HG03039 (cell line): ENCODE data around the gene ZRANB2.

Experiments
- ATAC-seq: cut with Tn5 transposase; IDR thresholded peaks from one replicate; pipeline ENCODE4 v1.9.1; 2021; ENCODE audit warnings: mild to moderate bottlenecking, moderate library complexity; ENCODE audit not compliant: unreplicated experiment

ZRANB2 gene

GRCh38 chr1:71030026-71030425, 50.8 kb downstream of the ZRANB2 start:
- no peak for ATAC-seq

- ATAC-seq: no peak
These were observed 51.9 kb downstream of the ZRANB2 start for GRCh38 chr1:71028981-71029380.

GRCh38 chr1:71027991-71028390, 52.8 kb downstream of the ZRANB2 start:
- no peak for ATAC-seq

- ATAC-seq: no peak
These were observed 54.7 kb downstream of the ZRANB2 start for GRCh38 chr1:71026093-71026492.

GRCh38 chr1:71023515-71023914, 57.3 kb downstream of the ZRANB2 start:
- ATAC-seq: no peak

- ATAC-seq: no peak
These were observed 61.4 kb downstream of the ZRANB2 start for GRCh38 chr1:71019233-71019969.

- no peak for ATAC-seq
These were observed 62.0 kb downstream of the ZRANB2 start for GRCh38 chr1:71018791-71019190.

GRCh38 chr1:71015745-71016144, 65.1 kb downstream of the ZRANB2 start:
- no peak for ATAC-seq

- ATAC-seq: no peak
These were observed 66.7 kb downstream of the ZRANB2 start for GRCh38 chr1:71014178-71014579.
